ENCODE data around the gene INPP5A.

The INPP5A gene

DNA sequence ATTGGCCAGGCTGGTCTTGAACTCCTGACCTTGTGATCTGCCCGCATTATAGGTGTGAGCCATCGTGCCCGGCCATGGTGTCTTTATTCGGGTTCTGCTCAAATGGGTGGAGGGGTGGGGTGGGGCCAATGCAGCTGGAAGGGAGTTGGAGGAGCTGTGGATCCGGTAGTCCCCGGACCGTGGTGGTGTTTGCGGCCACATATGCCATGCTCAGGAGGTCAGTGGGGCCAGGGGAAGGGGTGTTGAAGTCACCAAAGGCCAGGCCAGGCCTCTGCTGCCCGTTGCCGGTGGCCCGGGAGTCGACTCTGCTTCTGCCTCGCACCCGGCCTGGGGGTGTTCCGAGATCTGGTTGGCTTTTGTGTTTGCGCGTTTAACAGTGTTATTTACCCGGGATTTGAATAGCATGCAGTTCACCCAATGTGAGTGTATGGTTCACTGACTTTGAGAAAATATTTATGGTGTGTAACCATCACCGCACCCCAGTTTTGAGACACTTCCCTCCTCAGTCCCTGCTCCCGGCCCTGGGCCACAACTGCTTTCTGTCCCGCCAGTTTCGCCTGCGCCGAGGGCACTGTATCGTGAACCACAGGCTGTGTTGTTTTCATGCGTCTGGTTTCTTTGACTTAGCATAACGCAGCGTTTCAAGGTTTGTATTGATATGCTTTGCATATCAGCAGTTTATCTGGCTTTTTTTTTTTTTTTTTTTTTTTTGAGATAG is 10.7 kb downstream of the INPP5A start:
- Histone ChIP-seq H3K4me3 (ENCODE audit: low read length) (no peak overlapping the region), H3K27ac (ENCODE audit: low read length) (no peak overlapping the region), H2AFZ (ENCODE audit: low read length) (no peak overlapping the region), H3K9ac (ENCODE audit: low read length) (no peak overlapping the region), H3K36me3 (replicated peaks; ENCODE audit: insufficient read depth, low read length) (no peaks in the 10 kb centered on the region), H3K27me3 (replicated peaks; ENCODE audit: insufficient read depth, low read length) (no peaks in the 10 kb centered on the region), H3K9me3 (replicated peaks; ENCODE audit: insufficient read depth, low read length) (no peaks in the 10 kb centered on the region), H3K79me2 (ENCODE audit: low read length) (peaks cover 11% of the 10 kb centered on the region; the same call in 1 of the 2 replicates), H3K4me2 (ENCODE audit: low read depth, low read length) (no peak overlapping the region), H4K20me1 (ENCODE audit: insufficient read depth, low read length) (no peaks in the 10 kb centered on the region), H3K9me2 (replicated peaks; ENCODE audit: insufficient read depth, low read length) (no peaks in the 10 kb centered on the region), H3F3A (ENCODE audit: insufficient read depth, low read length) (no peaks in the 10 kb centered on the region), H3K4me1 (ENCODE audit: low read length) (no peaks in the 10 kb centered on the region)
- TF ChIP-seq, protein P1, sequence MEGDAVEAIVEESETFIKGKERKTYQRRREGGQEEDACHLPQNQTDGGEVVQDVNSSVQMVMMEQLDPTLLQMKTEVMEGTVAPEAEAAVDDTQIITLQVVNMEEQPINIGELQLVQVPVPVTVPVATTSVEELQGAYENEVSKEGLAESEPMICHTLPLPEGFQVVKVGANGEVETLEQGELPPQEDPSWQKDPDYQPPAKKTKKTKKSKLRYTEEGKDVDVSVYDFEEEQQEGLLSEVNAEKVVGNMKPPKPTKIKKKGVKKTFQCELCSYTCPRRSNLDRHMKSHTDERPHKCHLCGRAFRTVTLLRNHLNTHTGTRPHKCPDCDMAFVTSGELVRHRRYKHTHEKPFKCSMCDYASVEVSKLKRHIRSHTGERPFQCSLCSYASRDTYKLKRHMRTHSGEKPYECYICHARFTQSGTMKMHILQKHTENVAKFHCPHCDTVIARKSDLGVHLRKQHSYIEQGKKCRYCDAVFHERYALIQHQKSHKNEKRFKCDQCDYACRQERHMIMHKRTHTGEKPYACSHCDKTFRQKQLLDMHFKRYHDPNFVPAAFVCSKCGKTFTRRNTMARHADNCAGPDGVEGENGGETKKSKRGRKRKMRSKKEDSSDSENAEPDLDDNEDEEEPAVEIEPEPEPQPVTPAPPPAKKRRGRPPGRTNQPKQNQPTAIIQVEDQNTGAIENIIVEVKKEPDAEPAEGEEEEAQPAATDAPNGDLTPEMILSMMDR (IDR thresholded peaks at IDR 0.05; ENCODE audit: low read length), result no peak
- no peak for TF ChIP-seq EZH2 (optimal IDR thresholded peaks at IDR 0.05; ENCODE audit: low read depth, low read length)
- TF ChIP-seq EZH2phosphoT487 (IDR thresholded peaks at IDR 0.05; ENCODE audit: low read length), result no peak
- DNase-seq, result no peak

DNA sequence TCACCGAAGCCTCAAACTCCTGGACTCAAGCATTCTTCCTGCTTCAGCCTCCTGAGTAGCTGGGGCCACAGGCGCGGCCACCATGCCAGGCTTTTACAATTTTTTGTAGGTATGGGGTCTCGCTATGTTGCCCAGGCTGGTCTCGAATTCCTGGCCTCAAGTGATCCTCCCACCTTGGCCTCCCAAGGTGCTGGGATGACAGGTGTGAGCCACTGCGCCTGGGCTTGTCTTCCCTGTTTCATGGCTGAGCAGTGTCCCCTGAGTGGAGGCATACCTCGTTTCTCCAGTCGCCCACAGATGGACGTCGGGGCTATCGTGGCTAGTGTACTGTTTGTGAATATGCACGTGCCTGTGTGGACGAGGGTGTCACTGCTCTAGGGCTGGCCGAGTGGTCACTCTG is 11.3 kb downstream of the INPP5A start:
- Histone ChIP-seq H3K27me3 (replicated peaks; ENCODE audit: insufficient read depth, low read length) (no peaks in the 10 kb centered on the region), H3K9ac (ENCODE audit: low read length) (no peak overlapping the region), H2AFZ (ENCODE audit: low read length) (no peak overlapping the region), H3K79me2 (ENCODE audit: low read length) (peaks cover 7% of the 10 kb centered on the region; the same call in 1 of the 2 replicates), H4K20me1 (ENCODE audit: insufficient read depth, low read length) (no peaks in the 10 kb centered on the region), H3F3A (ENCODE audit: insufficient read depth, low read length) (no peaks in the 10 kb centered on the region), H3K36me3 (replicated peaks; ENCODE audit: insufficient read depth, low read length) (no peaks in the 10 kb centered on the region), H3K9me2 (replicated peaks; ENCODE audit: insufficient read depth, low read length) (no peaks in the 10 kb centered on the region), H3K4me1 (ENCODE audit: low read length) (no peaks in the 10 kb centered on the region), H3K4me3 (ENCODE audit: low read length) (no peak overlapping the region), H3K9me3 (replicated peaks; ENCODE audit: insufficient read depth, low read length) (no peaks in the 10 kb centered on the region), H3K4me2 (ENCODE audit: low read depth, low read length) (no peak overlapping the region), H3K27ac (ENCODE audit: low read length) (no peak overlapping the region)
- no peak for DNase-seq
- TF ChIP-seq, protein P1 (IDR thresholded peaks at IDR 0.05; ENCODE audit: low read length), result no peak
- TF ChIP-seq EZH2phosphoT487 (IDR thresholded peaks at IDR 0.05; ENCODE audit: low read length), result no peak
- no peak for TF ChIP-seq EZH2 (optimal IDR thresholded peaks at IDR 0.05; ENCODE audit: low read depth, low read length)

DNA sequence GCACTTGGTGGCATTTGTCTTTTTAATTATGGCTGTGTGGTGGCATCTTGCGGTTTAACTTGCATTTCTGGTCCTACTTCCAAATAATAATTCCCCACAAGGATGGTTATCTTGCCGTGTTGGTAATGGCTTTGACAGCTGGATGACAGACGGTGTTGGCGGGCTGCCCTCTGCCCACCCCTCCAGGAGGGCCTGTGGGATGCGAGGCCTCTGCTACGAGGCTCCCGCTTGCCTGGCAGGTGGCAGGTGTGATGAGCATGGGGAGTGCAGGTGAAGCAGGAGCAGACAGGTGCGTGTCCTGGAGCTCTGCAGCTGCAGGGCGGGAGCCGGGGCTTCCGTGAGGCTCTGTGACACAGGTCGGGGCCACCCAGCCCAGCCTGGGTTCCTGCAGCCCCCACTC is 11.8 kb downstream of the INPP5A start:
- H3K4me2 ChIP-seq (ENCODE audit: low read depth, low read length), result no peak overlapping the region
- no peak for DNase-seq
- H3K36me3 ChIP-seq (replicated peaks; ENCODE audit: insufficient read depth, low read length), result no peaks in the 10 kb centered on the region
- H3K9me3 ChIP-seq (replicated peaks; ENCODE audit: insufficient read depth, low read length), result no peaks in the 10 kb centered on the region
- no peak overlapping the region for H3K4me3 ChIP-seq (ENCODE audit: low read length)
- H3K9me2 ChIP-seq (replicated peaks; ENCODE audit: insufficient read depth, low read length), result no peaks in the 10 kb centered on the region
- H2AFZ ChIP-seq (ENCODE audit: low read length), result no peak overlapping the region
- no peak overlapping the region for H3K27ac ChIP-seq (ENCODE audit: low read length)
- H3K79me2 ChIP-seq (ENCODE audit: low read length), result peaks cover 8% of the 10 kb centered on the region; the same call in 1 of the 2 replicates
- H3K9ac ChIP-seq (ENCODE audit: low read length), result no peak overlapping the region
- H3K4me1 ChIP-seq (ENCODE audit: low read length), result no peaks in the 10 kb centered on the region
- H3F3A ChIP-seq (ENCODE audit: insufficient read depth, low read length), result no peaks in the 10 kb centered on the region
- H4K20me1 ChIP-seq (ENCODE audit: insufficient read depth, low read length), result no peaks in the 10 kb centered on the region
- no peaks in the 10 kb centered on the region for H3K27me3 ChIP-seq (replicated peaks; ENCODE audit: insufficient read depth, low read length)
- TF ChIP-seq EZH2 (optimal IDR thresholded peaks at IDR 0.05; ENCODE audit: low read depth, low read length) (no peak), EZH2phosphoT487 (IDR thresholded peaks at IDR 0.05; ENCODE audit: low read length) (no peak)
- TF ChIP-seq, protein P1 (IDR thresholded peaks at IDR 0.05; ENCODE audit: low read length), result no peak
